Measurements from ENCODE around the gene FAM156B.
"Not testable (repeated sequence)": the region's sequence is repeated elsewhere in the genome, so short reads cannot be mapped to it uniquely, and the experiment has no call there.

The FAM156B gene

GRCh38 chrX:52896855-52897709 is at the start of gene FAM156B:
Gene FAM156B, plus strand, starts transcription at chrX:52897330. Its CDS starts 9,896 bp downstream, at chrX:52907226.
- not testable (repeated sequence) for DNase-seq (ENCODE audit: low spot score)
- peak; percentile 82 for FAIRE-seq

- FAIRE-seq = no peak
- no peak for DNase-seq (ENCODE audit: low spot score)
Observed at GRCh38 chrX:52852110-52852860, 44.8 kb upstream of the FAM156B start.

- DNase-seq (ENCODE audit: low spot score) = not testable (repeated sequence)
- FAIRE-seq = peak; percentile 48
Observed at GRCh38 chrX:52856991-52857525, 40.1 kb upstream of the FAM156B start.

- no peak for DNase-seq (ENCODE audit: low spot score)
- peak; percentile 71 for FAIRE-seq
Observed at GRCh38 chrX:52865343-52865998, 31.7 kb upstream of the FAM156B start.

GRCh38 chrX:52867610-52868348 is 29.4 kb upstream of the FAM156B start, which contains the start of gene XAGE3:
Gene XAGE3, minus strand, starts transcription at chrX:52868083. Its CDS starts 950 bp downstream, at chrX:52867133.
- DNase-seq (ENCODE audit: low spot score) (no peak), FAIRE-seq (no peak)

GRCh38 chrX:52870046-52870445 is 27.1 kb upstream of the FAM156B start:
- FAIRE-seq = peak; percentile 83
- DNase-seq (ENCODE audit: low spot score) = peak; percentile 28

- not testable (repeated sequence) for DNase-seq (ENCODE audit: low spot score)
- peak; percentile 43 for FAIRE-seq
Observed at GRCh38 chrX:52873825-52874224, 23.3 kb upstream of the FAM156B start.

- DNase-seq (ENCODE audit: low spot score) (no peak), FAIRE-seq (no peak)
Observed at GRCh38 chrX:52874661-52875060, 22.5 kb upstream of the FAM156B start.

- not testable (repeated sequence) for FAIRE-seq
Observed at GRCh38 chrX:52875436-52875835, 21.7 kb upstream of the FAM156B start.

GRCh38 chrX:52876386-52876785 is 20.7 kb upstream of the FAM156B start:
- not testable (repeated sequence) for FAIRE-seq; DNase-seq (ENCODE audit: low spot score)

More at GRCh38 chrX:52875436-52875835, 21.7 kb upstream of the FAM156B start:
- not testable (repeated sequence) for DNase-seq (ENCODE audit: low spot score)

GRCh38 chrX:52887459-52887858 is 9.7 kb upstream of the FAM156B start:
- not testable (repeated sequence) for FAIRE-seq; DNase-seq (ENCODE audit: low spot score)

GRCh38 chrX:52888090-52888489 is 9.0 kb upstream of the FAM156B start:
- DNase-seq (ENCODE audit: low spot score); FAIRE-seq: not testable (repeated sequence)

- not testable (repeated sequence) for FAIRE-seq; DNase-seq (ENCODE audit: low spot score)
Observed at GRCh38 chrX:52896438-52896837, 692 bp upstream of the FAM156B start.

- not testable (repeated sequence) for FAIRE-seq
Observed at GRCh38 chrX:52905531-52905930, 8.4 kb downstream of the FAM156B start.

GRCh38 chrX:52906072-52906471 is 8.9 kb downstream of the FAM156B start:
- FAIRE-seq; DNase-seq (ENCODE audit: low spot score): not testable (repeated sequence)

More at GRCh38 chrX:52905531-52905930, 8.4 kb downstream of the FAM156B start:
- DNase-seq (ENCODE audit: low spot score) = not testable (repeated sequence)

- FAIRE-seq; DNase-seq (ENCODE audit: low spot score): not testable (repeated sequence)
Observed at GRCh38 chrX:52907137-52907536, 10.0 kb downstream of the FAM156B start.

GRCh38 chrX:52907900-52908299 is 10.8 kb downstream of the FAM156B start:
- FAIRE-seq; DNase-seq (ENCODE audit: low spot score): not testable (repeated sequence)

- DNase-seq (ENCODE audit: low spot score); FAIRE-seq: not testable (repeated sequence)
Observed at GRCh38 chrX:52909313-52909969, 12.3 kb downstream of the FAM156B start.

GRCh38 chrX:52913681-52914080 is 16.6 kb downstream of the FAM156B start:
- not testable (repeated sequence) for DNase-seq (ENCODE audit: low spot score); FAIRE-seq
